Measurements from ENCODE around the gene IGF2BP1.
"Not testable (repeated sequence)": the region's sequence is repeated elsewhere in the genome, so short reads cannot be mapped to it uniquely, and the experiment has no call there.

Gene IGF2BP1

DNA sequence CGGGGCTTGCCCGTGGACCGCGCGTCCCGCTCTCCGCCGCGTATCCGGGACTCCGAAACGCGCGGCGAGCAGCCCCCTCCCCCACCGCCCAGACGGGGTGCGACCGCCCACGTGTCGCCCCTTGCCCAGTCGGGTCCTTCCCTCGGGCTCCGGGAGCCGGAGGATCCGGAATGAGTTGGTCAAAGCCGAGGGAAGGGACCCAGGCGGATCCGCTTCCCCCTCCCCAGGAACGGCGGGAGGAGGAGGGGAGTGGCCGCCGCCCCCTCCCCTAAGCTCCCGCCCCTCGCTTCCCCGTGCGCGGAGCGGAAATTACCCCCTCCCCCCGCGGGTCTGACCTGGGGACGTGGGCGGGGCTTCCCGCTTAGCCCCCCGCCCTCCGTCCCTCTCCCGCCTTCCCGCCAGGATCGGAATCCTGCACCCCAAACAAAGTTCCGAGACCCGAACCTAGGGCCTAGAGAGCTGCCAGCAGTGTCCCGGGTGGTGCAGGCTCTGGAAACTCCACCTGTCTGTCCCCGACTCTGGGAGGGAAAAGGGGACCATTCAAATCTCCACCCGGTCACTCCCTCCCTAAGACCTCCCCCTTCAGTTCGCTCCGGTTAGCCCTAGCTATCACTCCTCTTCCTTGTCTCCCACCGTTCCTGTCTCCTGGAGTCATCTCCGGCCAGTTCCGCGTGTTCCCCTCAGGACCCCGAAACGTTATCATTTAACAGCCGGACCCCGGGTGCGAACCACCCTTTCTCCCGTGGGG is 1.0 kb upstream of the IGF2BP1 start:
- no peak for DNase-seq (ENCODE audit: low read depth in 2 of 2)

GRCh38 chr17:48996722-48997102 is 473 bp upstream of the IGF2BP1 start:
- DNase-seq (ENCODE audit: low read depth in 2 of 2), result no peak

DNA sequence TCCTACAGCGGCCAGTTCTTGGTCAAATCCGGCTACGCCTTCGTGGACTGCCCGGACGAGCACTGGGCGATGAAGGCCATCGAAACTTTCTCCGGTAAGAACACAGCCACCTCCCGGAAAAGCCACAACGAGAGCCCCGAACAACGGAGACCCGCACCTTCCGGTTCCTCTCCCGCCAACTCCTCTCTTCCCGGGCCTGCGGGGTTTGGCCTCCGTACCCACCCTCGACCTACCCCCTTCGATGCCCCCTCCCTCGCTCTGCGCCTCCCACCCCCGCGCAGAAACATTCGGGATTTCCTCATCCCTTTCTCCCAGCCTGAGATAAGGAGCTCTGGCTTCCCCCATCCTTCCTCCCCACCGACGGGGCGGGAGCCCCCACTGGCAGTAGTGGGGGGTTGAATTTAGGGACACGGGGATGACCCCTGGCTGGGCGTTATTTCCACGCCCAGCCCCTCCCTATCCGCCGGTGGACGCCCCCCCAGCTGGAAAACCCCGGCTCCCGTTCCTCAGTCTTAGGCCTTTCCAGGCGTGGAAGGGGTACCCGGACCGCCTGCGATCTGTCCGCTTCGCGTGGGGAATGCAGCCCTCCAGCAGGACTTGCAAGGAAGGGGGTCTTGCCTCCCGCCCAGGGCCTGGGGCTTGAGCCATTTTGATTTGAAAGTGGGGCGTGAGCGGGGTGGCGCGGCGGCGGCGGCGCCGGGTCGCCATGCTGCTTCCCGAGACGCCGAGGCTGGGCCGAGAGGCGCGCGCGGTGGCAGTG is 822 bp downstream of the IGF2BP1 start:
- DNase-seq (ENCODE audit: low read depth in 2 of 2), result no peak

DNA sequence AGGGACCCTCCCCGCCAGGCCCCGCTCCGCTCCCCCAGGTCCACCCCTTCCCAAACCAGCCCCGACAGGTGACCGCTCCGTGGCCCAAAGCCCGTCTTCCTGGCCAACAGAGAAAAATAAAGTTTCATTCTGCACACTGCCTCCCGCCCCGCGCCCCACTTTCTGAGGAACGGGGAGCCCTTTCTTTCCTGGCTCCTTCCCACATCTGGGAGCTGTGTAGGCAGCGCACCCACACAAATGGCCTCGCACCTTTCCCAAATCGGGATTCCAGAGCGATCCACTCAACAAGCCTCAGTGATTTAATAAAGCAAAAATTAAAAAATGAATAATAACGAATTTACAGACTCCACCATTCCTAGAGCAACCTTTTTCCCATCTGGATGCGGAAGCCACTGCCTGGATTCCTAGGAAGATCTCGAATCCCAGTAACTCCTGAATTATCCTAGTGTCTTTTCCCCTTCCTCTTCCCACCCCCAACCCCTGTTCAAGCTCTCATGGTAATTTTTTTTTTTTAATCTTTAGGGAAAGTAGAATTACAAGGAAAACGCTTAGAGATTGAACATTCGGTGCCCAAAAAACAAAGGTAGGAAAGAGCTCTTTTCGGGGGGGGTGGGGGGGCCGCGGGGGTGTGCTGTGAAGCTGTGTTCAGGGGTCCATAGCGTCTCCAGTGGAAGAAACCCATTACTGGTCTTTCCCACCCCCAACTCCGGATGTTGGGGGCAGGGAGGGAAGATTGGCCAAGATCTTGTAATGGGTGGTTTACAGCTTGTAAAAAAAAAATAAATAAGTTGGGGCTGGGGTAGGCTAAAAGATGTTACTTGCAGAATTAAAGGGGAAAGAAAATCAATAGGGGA is 1.6 kb downstream of the IGF2BP1 start:
- no peak for DNase-seq (ENCODE audit: low read depth in 2 of 2)

DNA sequence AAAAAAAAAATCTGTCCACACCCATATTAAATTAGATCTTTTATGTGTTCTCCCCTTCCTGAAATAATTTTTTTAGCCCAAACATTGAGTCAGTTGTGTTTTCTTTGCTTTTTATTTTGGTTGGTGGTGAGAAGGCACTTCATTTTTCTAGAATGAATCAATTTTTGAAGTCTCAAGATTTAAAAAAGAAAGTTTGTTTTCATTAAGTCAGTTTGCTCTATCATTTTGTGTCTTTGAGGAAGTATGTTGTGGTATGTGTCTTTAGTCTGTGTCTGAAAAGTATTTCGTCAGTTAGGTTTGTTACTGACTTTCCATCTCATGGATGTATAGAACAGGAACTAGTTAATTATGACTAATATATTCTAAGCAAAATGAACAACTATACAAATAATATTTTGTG is 3.8 kb downstream of the IGF2BP1 start:
- DNase-seq (ENCODE audit: low read depth in 2 of 2), result no peak

GRCh38 chr17:49001671-49002070 is 4.5 kb downstream of the IGF2BP1 start:
- DNase-seq (ENCODE audit: low read depth in 2 of 2), result no peak

DNA sequence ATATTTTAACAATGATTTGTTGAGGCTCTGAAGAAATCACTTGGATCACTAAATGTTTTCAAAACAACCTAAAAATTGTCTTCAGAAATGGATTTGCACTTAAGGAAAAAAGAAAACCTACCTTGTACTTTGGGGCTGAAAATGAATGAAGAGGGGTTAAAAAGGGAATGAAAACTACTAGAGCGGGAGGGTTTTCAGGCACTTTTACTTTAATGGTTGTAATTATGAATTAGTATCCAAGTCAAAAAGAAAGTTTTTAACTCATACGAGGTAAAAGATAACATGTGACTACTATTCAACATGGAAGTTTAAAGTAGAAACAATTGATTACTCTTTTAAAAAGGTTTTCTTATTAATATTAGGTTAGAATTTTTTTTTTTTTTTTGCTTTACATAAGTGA is 5.1 kb downstream of the IGF2BP1 start:
- DNase-seq (ENCODE audit: low read depth in 2 of 2), result no peak

- DNase-seq (ENCODE audit: low read depth in 2 of 2), result no peak
Measured at GRCh38 chr17:49002766-49003165, 5.6 kb downstream of the IGF2BP1 start.

DNA sequence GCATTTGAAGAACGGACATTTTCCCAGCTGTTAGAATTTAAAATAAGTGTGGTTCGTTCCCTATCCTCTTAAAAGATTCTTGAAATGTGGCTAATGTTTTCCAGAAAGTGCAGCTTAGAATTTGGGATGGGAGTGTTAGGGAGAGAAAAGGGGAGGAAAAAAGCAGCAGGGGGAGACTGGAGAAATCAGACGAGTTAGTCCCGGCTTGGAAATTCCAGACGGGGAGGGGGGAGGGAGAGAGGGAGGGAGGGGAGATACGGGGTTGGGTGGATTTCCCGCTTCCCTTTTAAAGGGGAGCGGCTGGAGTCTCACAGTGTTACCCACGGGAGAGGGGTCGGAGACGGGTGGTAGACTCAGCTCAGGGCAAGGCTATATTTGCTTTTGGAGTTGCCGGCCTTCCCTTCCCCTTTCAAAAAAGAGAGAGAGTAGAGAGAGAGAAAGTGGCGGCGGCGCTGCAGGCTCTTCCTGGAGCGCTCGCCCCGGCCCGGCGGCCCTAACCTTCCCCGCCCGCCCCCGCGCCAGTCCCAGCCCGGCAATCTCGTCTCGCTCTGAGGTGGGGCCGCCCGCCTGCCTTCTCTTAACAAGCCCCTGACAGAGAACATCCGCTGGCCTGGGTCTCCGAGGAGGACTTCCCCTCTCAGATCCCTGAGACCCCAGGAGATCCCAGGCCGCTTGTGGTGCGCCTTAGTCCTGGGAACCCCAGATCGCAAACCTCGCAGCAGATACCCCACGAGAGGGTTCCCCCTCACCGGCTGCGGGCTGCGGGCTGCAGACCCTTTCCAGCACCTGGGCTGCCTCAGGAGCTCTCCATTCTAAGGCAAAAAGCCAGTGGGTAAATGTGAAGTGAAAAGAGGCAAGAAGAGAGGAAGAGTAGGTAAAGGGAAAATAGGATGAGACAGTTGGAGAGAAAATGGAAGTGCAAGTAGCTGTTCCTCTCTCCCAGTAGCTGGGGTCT is 6.6 kb downstream of the IGF2BP1 start:
- DNase-seq (ENCODE audit: low read depth in 2 of 2), result no peak

GRCh38 chr17:49005140-49005539 is 8.0 kb downstream of the IGF2BP1 start:
- no peak for DNase-seq (ENCODE audit: low read depth in 2 of 2)

- not testable (repeated sequence) for DNase-seq (ENCODE audit: low read depth in 2 of 2)
Measured at GRCh38 chr17:49008908-49009307, 11.7 kb downstream of the IGF2BP1 start.

DNA sequence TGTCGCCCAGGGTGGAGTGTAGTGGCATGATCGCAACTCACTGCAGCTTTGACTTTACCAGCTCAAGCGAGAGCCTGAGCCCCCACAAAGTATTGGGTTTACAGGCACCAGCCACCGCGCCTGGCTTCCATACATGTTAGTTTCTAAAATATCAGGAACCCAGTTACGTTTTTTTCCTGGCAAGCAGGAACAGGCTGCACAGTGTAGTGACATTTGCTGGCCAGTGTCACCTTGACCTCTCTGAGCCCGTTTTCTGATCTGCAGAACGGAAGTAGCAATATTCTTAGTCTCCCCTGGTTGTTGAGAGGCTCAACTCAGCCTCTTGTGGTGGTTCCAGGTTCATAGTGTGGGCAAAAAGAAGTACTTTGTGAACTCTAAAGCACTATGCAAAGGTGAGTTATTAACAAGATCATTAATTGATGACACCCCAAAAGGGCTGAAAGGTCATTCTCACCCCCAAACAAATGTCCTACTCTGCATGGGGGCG is 15.6 kb downstream of the IGF2BP1 start:
- no peak for DNase-seq (ENCODE audit: low read depth in 2 of 2)

DNA sequence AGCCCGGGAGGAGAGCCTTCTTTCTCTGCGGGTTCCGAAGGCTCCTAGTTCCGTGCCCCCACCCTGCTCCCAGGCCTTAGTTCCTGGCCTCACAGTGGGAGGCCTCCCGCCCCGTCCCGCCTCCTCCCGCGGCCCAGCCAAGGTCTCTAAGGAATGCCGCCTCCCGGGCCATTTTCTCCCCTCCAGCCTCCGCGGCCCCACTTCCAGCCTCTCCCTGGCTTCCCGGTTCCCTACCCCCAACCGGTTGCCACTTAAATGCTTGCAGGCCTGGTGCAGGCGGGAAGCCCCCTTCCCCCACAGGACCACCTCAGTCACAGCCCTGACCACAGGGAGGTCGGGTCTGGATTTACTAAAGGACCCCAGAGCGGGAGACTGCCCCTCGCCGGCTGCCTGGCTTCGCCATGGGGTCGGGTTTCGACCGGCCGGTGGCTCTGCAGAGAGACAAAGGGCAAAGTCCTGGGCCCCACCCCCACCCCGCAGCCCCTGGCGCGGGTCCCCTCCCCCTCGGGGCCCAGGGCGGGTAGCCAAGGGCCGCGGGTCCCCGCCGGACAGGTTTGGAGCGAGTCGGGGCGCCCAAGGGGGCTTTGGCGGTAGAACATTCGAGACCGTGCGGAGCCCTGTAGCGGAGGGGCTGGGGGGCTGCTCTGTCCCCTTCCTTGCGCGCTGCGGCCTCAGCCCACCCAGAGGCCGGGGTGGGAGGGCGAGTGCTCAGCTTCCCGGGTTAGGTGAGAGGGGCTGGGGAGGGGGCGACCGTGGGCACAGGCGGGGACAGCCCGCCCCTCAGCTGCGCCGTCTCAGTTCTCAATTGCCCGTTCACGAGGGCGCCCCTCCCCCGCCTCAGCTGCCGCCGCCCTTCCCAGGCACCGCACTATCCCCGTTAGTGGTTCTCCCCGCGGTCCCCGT is 16.4 kb downstream of the IGF2BP1 start:
- no peak for DNase-seq (ENCODE audit: low read depth in 2 of 2)

GRCh38 chr17:49015179-49015923 is 18.2 kb downstream of the IGF2BP1 start:
- no peak for DNase-seq (ENCODE audit: low read depth in 2 of 2)

- DNase-seq (ENCODE audit: low read depth in 2 of 2), result no peak
Measured at GRCh38 chr17:49015924-49016774, 19.0 kb downstream of the IGF2BP1 start.

- DNase-seq (ENCODE audit: low read depth in 2 of 2), result no peak
Measured at GRCh38 chr17:49016775-49017463, 19.7 kb downstream of the IGF2BP1 start.

GRCh38 chr17:49018116-49018612 is 21.0 kb downstream of the IGF2BP1 start:
- DNase-seq (ENCODE audit: low read depth in 2 of 2), result no peak

DNA sequence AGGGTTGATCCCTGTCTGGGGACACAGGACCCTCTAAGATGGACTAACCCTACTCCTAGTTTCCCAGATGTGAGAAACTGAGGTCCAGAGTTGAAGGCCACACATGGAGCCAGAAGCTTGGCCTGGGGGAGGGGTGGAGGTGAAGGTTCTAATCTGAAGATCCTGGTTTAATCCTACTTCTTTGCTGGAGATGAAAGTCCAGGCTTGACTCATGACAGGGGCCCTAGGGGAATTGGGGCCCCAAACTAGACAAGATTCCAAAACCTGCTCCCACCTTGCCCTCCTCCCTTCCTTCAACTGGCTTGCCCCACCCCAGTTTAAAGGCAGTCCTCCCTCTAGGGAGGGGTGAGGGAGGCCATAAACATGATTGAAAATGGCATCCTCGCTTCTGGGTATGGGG is 21.6 kb downstream of the IGF2BP1 start:
- DNase-seq (ENCODE audit: low read depth in 2 of 2), result no peak

All from stimulated activated CD4-positive, alpha-beta T cell treated with anti-CD3 and anti-CD28 coated beads, Interleukin-1b, Interleukin-23, amount 100 ng/mL, for 1 hour (primary cell).